SK-N-SH (cell line): ENCODE measurements around the gene PNN.
"Not testable (repeated sequence)": the region's sequence is repeated elsewhere in the genome, so short reads cannot be mapped to it uniquely, and the experiment has no call there.

Source experiments
- CHD2 ChIP-seq: fragments of 150-350 bp; IDR thresholded peaks from 2 replicates; pipeline ENCODE4 v1.6.1; 2018; ENCODE audit warnings: low read length; ENCODE audit not compliant: partially characterized antibody
- EP300 ChIP-seq, 2 experiments: IDR thresholded peaks; 2 replicates each; pipeline versions ENCODE4 v1.4.0 to v1.6.1; 2012; ENCODE audit warnings: borderline replicate concordance in 1 of 2, low read depth in 1 of 2, low read length in 1 of 2
- EZH2phosphoT487 ChIP-seq: fragments of 200-600 bp; sonication (generic); IDR thresholded peaks from 2 replicates; pipeline ENCODE4 v1.6.1; 2017; ENCODE audit warnings: low read depth, mixed run types, mild to moderate bottlenecking, antibody characterized with exemption, moderate library complexity, borderline replicate concordance
- FOXM1 ChIP-seq: IDR thresholded peaks from 2 replicates; pipeline ENCODE4 v1.4.0; 2012; ENCODE audit warnings: low read depth, mild to moderate bottlenecking
- GATA2 ChIP-seq: sonication (generic); formaldehyde crosslinking; IDR thresholded peaks from 2 replicates; pipeline ENCODE4 v1.5.0; 2020; ENCODE audit warnings: mild to moderate bottlenecking, missing genetic modification reagents
- JUND ChIP-seq: IDR thresholded peaks from 2 replicates; pipeline ENCODE4 v1.4.0; 2012
- MAX ChIP-seq: IDR thresholded peaks from 2 replicates; pipeline ENCODE4 v1.4.0; 2012; ENCODE audit warnings: low read depth
- MEF2A ChIP-seq: IDR thresholded peaks from 2 replicates; pipeline ENCODE4 v1.4.0; 2012; ENCODE audit warnings: low read depth, borderline replicate concordance
- POLR2AphosphoS5 ChIP-seq: IDR thresholded peaks from 2 replicates; pipeline ENCODE4 v1.6.1; 2012; ENCODE audit warnings: low read depth, low read length
- SMC3 ChIP-seq: IDR thresholded peaks from 2 replicates; pipeline ENCODE4 v1.6.1; 2012; ENCODE audit warnings: low read depth, low read length, improper control_type of control experiment
- YY1 ChIP-seq: IDR thresholded peaks from 2 replicates; pipeline ENCODE4 v1.4.0; 2012; ENCODE audit warnings: low read depth, mild to moderate bottlenecking
- TF ChIP-seq, protein P1 (sequence below): fragments of 200-600 bp; sonication (generic); IDR thresholded peaks from 2 replicates; pipeline ENCODE4 v1.6.1; 2017; ENCODE audit warnings: antibody characterized with exemption, mild to moderate bottlenecking, moderate library complexity
- TF ChIP-seq, protein P2 (sequence below): fragments of 150-350 bp; IDR thresholded peaks from 2 replicates; pipeline ENCODE4 v1.6.1; 2017; ENCODE audit warnings: antibody characterized with exemption, low read length, low read depth, borderline replicate concordance
- TF ChIP-seq, protein P3 (sequence below): IDR thresholded peaks from 2 replicates; pipeline ENCODE4 v1.4.0; 2012; ENCODE audit warnings: low read depth, borderline replicate concordance

- TF ChIP-seq, protein P1, sequence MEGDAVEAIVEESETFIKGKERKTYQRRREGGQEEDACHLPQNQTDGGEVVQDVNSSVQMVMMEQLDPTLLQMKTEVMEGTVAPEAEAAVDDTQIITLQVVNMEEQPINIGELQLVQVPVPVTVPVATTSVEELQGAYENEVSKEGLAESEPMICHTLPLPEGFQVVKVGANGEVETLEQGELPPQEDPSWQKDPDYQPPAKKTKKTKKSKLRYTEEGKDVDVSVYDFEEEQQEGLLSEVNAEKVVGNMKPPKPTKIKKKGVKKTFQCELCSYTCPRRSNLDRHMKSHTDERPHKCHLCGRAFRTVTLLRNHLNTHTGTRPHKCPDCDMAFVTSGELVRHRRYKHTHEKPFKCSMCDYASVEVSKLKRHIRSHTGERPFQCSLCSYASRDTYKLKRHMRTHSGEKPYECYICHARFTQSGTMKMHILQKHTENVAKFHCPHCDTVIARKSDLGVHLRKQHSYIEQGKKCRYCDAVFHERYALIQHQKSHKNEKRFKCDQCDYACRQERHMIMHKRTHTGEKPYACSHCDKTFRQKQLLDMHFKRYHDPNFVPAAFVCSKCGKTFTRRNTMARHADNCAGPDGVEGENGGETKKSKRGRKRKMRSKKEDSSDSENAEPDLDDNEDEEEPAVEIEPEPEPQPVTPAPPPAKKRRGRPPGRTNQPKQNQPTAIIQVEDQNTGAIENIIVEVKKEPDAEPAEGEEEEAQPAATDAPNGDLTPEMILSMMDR = not testable (repeated sequence)
- not testable (repeated sequence) for TF ChIP-seq POLR2AphosphoS5; YY1; CHD2; MEF2A; EZH2phosphoT487; JUND; SMC3; MAX; GATA2; EP300 (IDR thresholded peaks at IDR 0.05; ENCODE audit: borderline replicate concordance in 1 of 2, low read depth in 1 of 2, low read length in 1 of 2); FOXM1
- TF ChIP-seq, protein P2, sequence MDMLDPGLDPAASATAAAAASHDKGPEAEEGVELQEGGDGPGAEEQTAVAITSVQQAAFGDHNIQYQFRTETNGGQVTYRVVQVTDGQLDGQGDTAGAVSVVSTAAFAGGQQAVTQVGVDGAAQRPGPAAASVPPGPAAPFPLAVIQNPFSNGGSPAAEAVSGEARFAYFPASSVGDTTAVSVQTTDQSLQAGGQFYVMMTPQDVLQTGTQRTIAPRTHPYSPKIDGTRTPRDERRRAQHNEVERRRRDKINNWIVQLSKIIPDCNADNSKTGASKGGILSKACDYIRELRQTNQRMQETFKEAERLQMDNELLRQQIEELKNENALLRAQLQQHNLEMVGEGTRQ = not testable (repeated sequence)
- TF ChIP-seq, protein P3, sequence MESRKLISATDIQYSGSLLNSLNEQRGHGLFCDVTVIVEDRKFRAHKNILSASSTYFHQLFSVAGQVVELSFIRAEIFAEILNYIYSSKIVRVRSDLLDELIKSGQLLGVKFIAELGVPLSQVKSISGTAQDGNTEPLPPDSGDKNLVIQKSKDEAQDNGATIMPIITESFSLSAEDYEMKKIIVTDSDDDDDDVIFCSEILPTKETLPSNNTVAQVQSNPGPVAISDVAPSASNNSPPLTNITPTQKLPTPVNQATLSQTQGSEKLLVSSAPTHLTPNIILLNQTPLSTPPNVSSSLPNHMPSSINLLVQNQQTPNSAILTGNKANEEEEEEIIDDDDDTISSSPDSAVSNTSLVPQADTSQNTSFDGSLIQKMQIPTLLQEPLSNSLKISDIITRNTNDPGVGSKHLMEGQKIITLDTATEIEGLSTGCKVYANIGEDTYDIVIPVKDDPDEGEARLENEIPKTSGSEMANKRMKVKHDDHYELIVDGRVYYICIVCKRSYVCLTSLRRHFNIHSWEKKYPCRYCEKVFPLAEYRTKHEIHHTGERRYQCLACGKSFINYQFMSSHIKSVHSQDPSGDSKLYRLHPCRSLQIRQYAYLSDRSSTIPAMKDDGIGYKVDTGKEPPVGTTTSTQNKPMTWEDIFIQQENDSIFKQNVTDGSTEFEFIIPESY = not testable (repeated sequence)
Measured at GRCh38 chr14:39220473-39220872, 45.4 kb downstream of the PNN start.
